Fibroblast of skin of left biceps (primary cell): Measurements from ENCODE around the gene CREB3L1.
A peak's percentile ranks its signal among the peaks of the same experiment; 100 is the strongest.

Experiments used
- DNase-seq, 2 experiments: peaks; one replicate each; pipeline ENCODE4 v3.0.0-alpha.2; 2013; ENCODE audit warnings: low read depth in 2 of 2

The CREB3L1 gene, protein sequence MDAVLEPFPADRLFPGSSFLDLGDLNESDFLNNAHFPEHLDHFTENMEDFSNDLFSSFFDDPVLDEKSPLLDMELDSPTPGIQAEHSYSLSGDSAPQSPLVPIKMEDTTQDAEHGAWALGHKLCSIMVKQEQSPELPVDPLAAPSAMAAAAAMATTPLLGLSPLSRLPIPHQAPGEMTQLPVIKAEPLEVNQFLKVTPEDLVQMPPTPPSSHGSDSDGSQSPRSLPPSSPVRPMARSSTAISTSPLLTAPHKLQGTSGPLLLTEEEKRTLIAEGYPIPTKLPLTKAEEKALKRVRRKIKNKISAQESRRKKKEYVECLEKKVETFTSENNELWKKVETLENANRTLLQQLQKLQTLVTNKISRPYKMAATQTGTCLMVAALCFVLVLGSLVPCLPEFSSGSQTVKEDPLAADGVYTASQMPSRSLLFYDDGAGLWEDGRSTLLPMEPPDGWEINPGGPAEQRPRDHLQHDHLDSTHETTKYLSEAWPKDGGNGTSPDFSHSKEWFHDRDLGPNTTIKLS

DNA sequence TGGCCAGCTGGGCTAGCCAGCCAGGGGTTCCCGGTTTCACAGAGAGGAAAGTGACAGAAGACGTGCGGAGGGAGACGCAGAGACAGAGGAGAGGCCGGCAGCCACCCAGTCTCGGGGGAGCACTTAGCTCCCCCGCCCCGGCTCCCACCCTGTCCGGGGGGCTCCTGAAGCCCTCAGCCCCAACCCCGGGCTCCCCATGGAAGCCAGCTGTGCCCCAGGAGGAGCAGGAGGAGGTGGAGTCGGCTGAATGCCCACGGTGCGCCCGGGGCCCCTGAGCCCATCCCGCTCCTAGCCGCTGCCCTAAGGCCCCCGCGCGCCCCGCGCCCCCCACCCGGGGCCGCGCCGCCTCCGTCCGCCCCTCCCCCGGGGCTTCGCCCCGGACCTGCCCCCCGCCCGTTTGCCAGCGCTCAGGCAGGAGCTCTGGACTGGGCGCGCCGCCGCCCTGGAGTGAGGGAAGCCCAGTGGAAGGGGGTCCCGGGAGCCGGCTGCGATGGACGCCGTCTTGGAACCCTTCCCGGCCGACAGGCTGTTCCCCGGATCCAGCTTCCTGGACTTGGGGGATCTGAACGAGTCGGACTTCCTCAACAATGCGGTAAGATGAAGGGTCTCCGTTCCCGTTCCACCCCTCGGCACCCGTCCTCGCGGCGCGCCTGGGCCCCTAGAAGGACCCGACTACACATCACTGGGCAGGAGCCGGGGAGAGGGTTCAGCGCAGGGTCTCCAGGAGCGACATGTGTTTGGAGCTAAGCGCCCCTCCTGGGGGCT is at the start of gene CREB3L1:
Gene CREB3L1 (plus strand): TSS at position 41 of the 765 bp plus-strand sequence. CDS start 450 bp downstream, at position 491.
- DNase-seq: no peak

DNA sequence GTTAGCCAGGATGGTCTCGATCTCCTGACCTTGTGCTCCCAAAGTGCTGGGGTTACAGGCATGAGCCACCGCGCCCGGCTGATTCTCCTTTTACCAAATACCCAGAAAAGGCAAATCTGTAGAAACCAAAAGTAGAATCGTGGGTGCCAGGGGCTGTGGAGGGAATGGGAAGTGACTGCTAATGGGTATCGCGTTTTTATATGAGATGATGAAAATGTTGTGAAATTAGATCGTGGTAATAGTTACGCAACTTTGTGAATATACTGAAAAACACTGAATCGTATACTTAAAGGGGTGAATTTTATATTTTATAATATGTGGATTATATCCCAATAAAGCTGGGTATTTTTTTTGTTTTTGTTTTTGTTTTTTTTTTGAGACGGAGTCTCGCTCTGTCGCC is 48.2 kb upstream of the CREB3L1 start:
- DNase-seq: no peak

DNA sequence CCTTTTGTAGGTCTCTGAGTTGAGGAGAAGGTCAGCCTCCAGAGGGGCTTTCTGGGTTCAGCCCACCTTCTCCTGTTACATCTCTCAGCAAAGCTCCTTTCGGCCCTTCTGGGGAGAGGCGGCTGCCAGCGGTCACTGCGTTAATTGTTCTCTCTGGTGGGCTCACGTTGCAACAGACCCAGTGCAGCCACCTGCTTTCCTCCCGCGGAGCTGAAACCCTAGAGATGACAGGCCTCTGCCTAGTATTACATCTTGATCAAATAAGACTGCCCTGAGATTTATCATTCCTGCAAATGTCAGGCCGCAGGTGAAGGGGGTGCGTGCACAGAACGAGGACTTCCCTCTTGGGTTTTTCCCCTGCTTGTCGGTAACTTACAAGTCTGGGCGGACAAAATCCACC is 43.2 kb upstream of the CREB3L1 start:
- DNase-seq: no peak

DNA sequence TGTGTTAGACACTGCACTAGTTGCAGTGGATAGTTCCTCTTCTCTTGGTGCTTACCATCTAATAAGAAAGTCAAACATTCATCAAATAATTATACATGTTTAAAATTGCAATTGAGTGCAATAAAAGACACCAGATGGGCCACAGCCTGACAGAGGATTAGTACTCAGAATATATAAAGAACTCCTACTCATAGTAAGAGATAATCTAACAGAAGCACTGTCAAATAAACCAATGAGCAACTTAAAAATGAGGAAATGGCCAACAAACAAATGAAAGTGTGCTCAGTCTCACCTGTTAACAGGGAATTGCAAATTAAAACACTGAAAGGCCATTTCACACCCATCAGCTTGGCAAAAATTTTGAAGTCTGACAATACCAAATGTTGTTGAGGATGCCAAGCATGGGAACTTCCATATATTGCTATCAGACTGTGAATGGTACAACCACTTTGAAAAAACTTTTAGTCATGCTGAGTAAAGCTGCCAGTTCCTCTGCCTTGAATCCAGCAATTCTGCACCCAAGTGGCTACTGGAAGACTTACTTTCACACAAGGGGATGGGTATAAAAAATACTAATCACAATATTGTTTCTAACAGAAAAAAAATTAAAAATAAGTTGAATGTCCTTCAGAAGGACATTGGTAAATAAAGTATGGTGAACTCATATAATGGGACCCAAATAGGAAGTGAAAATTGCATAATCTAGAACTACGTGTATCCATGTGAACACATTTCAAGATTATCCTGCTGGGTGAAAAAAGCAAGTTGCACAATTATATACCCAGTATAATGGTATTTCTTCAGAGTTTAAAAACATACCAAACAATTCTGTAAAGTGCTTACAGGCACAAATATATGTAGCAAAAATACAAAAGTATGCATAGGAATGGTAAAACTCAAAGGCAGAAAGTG is 41.4 kb upstream of the CREB3L1 start:
- DNase-seq: no peak

DNA sequence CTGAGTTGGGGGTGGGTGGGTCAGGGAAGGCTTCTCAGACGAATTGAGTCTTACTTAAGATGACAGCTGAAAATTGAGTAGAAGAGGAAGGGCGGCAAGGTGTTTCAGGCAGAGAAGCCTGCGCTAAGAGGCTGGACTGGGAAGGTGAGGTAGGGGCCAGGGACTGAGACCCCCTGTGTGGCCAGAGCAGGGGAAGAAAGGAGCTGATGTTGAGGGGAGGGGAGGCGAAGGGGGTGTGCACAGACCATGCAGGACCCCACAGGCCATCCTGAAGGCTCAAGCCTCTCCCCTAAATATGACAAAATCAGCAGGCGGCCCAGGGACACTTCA is 40.6 kb upstream of the CREB3L1 start:
- DNase-seq: no peak

DNA sequence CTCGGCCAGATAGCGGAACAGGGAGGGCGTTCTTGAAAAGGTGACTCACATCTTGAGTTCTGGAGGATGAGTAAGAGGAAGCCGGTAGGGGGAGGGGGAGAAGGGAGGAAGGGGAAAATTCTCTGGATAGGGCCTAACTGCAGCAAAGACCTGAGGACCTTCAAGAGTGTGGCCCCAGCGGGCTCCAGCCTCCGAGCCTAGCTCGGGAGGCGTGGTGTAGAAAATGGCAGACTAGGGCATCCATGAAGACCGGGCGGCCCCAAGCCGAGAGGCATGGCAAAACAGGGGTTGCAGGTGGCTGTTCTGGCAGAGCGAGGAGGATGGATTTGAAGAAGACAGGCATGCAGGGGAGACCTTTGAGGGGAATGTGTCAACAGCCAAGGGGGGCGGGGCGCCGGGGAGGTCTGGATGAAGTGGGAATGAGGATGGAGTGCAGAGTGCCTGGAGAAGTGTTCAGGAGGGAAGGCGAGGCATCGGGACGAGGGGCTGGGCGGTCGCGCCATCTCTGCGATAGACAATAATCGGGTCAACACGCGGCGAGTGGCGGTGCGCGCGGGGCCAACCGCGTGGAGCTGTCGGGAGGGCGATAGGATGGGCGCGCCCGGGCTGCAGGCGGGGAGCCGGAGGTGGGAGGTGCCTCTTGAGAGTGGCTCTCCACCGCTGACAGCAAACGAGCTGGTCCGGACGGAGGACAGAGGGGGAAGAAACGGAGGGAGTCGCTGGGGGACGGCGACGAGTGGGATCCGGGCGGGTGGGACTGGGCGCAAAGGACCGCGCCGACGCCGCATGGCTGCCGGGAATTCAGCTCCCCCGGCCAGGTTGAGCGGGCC is 40.0 kb upstream of the CREB3L1 start:
- peak; percentile 70 to 72 for DNase-seq

DNA sequence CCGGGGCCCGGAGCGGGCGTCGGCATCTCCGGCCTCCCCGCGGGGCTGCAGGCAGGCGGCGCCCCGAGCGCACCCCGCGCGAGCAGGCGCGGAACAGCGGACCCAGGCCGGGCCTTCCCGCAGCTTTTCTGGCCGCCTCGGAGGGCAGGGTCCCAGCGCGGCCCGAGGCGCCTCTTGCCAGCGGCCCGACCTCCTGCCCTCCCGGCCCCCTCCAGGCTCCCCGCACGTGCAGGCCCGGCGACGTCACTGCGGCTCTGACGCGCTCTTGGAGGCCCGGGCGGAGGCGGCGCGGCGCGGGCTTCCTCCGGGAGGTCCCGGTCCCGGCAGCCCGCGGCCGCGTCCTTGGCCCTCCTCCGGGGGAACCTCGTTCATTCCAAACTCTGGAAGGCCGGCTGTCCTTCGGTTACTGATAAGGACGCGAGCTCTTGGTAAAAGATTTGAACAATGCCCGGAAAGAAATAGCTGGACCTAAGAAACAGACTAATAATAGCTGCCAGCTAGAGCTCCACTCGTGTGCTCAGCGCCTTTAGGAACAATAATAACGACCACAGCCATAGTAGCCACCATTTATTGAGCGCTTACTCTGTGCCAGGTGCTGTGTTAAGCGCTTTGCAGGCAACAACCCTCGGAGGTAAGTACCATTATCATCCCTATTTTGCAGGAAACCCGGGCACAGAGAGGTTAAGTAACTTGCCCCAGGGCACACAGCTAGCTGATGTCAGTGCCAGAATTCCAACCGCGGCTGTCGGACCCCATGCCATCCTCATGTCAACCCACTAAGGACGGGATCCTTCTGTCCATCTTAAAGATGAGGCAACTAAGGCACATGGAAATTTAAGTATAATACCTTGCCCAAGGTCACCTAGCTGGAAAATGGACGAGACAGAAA is 39.1 kb upstream of the CREB3L1 start:
- DNase-seq: no peak

DNA sequence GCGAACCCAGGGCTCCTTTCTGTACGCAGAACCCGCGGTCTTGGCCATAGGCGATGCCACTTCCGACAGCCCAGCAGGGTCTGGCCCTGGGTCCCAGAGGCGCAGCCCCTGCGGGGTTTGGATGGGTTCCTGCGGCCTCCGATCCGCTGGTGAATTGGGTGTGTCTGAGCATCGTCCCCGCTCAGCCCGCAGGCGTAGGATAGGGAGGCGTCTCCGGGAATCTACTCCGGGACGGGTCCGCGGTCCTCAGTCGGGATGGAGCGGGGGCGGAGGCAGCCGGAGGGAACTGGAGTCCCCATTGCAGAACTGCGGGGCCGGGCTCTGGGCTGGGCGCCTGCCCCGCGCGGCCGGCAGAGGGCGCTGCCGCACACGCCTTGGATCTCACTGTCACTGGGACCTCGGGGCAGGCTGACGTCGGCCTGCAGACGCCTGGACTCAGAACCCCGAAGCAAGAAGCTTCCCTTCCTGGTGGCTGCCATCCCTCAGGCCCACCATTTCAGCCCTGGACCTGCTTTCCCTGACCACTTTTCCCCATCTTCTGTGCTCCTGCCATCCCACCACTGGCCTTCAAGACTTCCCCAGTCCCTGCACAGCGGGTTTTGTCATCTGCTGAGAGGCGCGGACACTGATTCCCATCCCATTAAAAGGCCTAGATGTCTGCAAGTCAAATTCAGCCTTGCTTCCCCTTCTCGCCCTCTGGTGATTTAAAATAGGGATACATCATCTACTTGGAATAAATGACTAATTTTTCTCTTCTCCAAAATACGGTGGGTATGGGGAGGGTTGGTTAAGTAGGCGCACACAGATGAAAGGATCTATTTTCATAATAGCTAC is 38.3 kb upstream of the CREB3L1 start:
- peak; percentile 59 to 69 for DNase-seq

DNA sequence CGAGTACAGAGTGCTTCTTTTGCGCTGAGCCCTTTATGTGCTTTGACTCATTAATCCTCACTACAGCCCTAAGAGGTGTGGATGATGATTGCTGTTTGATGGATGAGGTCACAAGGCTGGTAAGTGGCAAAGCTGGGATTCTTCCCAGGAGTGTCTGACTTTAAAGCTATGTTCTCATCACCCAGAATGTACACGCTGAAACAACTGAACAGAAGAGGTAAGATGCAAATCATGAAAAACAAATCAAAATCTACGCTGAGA is 37.7 kb upstream of the CREB3L1 start:
- no peak for DNase-seq

DNA sequence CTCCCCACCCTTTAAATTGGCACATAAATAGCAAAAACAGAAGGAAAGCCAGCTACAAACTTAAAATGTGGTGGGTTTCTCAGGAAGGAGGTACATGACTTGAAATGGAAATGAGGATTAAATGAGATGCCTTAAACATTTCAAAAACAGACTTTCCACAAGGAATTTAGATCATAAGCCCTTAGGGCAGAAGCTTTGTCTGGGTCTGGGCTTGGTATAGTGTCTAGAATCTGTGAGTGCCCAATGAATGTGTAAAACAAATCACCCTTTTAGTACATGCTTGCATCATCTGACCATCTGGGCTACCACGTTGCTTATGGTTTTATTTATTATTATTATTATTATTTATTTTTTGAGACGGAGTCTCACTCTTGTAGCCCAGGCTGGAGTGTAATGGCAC is 37.1 kb upstream of the CREB3L1 start:
- DNase-seq: no peak

DNA sequence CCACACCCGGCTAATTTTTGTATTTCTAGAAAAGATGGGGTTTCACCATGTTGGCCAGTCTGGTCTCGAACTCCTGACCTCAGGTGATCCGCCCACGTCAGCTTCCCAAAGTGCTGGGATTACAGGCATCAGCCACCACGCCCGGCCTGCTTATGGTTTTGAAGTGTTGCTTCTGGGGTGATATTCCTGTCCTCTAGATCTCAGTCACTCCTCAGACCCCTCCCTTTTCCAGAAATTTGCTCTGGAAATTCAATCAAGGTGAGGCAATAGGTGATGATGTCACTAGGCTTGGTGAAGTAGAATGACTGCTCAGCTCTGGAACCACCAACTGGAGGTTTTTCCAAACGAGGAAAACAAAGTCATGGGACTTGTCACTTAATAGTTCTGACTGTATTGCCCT is 36.6 kb upstream of the CREB3L1 start:
- DNase-seq: no peak

DNA sequence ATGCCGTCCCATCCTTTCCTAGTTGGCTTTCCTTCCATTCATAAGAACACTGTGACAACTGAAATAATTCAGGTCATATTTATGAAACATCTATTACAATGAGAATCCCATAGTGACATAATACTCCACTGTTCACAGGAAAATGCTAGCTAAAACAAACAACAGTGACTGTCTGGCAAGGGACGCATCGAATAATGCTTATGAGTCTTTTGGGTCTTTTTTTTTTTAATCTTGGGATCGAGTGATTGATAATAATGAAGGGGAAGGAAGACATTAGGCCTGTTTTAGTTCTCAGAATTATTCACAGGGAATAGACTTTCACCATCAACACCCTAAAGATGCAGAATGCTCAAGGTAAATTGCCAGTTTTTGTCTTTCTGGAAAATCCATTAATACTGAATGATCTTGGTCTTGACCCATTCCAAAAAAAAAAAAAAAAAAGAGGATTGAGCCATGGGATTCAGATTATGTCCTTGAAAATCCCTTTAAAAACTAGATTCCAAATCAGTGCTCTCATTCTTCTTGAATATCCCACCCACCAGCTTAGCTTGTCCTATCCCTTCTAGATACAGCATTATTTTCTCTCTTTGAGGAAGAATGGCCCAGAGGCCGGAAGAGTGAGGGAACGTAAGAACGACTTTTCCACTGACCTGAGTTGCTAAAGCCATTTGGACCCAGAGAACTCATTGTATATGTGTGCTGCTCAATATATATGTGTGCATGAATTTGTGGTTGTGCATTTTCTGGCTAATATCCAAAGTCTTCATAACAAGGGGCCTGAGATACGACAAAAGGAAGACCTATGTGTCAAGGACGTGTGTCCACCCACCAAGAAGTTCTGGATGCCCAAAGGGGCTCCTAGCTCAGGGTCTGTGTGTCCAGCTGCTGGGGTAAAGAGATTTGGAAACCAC is 35.2 kb upstream of the CREB3L1 start:
- DNase-seq: no peak

DNA sequence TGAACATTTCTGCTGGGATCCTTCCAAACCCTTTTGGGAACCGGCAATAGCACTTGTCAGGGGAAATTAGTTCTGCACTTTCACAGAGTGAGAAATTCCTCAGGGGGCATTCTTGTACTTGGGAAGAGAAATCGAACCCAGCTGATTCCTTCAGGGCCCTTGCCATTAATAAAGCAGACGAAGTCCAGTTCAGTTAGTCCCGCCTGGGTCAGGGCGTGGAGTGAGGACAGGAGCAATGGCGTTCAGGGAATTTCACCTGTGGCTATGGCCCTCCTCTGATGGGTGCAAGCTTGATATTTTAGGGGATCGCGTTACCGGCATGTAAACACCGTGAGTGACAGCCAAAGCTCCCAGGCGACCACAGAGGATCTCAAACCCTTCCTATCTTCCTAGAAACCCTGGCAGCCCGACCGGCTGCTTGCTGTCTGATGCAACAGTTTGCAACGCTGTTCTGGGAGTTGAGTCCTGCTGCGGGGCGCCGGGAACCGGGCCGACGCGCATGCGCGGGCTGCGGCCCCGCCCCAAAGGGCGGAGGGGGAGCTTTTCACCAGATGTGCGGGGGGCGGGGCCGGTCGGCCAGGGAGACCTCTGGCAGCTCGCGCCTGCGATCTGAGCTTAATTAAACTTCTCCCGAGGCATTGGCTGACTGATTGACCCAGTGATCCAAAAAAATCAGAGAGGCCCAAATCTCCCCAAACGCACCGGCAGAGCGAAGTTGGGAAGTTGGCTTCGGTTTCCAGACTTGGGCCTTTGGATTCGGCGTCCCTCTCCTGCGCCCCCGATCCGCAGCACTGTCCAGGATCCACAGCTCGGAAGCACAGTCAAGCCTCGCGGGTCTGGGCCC is 34.3 kb upstream of the CREB3L1 start:
- peak; percentile 98 for DNase-seq

DNA sequence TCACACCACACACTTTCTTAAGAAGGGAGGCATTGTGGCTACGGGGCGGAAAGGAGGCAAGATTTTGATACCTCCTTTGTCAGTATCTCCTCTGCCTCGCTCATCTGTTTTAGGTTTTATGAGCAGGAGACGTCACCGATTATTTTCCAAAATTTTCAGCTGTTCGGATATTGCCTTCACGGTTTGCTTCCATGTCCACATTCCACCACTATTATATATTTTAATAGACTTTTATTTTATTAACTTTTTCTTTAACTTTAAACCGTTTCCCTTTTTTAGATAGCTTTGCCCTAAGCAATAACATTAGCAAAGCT is 33.7 kb upstream of the CREB3L1 start:
- DNase-seq: no peak

DNA sequence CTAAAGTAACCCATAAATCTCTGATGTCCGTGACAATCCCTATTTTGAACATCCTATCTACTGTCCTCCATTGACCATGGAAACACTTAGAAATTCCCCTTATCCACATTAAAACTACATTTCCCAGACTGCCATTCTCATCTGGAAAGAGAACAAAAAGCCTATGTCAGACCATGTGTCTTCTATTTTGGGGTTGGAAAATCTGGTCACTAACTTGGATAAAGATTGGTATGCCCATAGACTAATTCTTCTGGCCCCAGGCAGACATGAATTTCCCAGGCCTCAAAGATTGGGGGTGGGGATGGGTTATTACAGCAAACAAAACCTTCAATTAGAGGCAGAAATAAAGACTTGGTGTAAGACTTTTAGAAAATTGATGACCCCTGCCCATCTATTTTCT is 30.9 kb upstream of the CREB3L1 start:
- DNase-seq: no peak

DNA sequence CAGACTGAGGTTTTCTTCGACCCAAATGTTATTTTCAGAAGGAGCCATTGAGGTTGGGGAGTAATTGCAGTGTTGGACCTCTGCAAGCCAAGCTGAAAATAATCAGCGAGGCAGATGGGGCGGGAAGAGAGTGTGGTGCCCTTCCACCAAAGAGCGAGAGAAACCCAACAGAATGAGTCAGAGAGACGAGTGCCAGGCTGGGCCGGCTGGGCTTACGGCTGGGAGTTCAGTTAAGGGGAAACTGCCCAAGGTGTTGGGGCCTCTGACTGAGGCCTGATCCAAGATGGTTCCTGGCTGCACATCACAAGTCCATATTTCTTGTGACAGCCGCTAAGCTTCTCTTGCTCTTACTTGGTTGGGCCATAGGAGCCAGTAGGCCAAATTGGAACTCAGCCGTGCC is 30.4 kb upstream of the CREB3L1 start:
- no peak for DNase-seq

DNA sequence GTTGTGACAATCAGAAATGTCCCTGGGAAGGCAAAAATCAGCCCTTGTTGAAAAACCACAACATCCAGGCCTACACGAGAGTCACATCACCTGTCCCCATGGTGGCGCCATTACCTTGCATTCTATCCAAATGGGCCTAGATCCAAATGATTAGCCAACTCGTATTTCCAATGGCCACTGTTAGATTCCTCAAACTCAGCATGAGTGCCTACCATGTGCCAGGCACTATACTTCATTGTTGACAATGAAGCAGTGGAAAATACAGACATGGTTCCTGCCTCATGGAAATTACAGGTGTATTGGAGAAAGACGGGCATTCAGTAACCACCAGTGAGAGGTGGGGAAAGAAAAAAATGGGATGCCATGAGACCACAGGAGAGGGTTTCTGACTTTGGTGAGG is 29.8 kb upstream of the CREB3L1 start:
- no peak for DNase-seq
